HG02981 (cell line): ENCODE results near the gene NDC1.
"Not testable (repeated sequence)": the region's sequence is repeated elsewhere in the genome, so short reads cannot be mapped to it uniquely, and the experiment has no call there.

ENCODE experiments used
- ATAC-seq: cut with Tn5 transposase; IDR thresholded peaks from one replicate; pipeline ENCODE4 v1.9.1; 2021; ENCODE audit warnings: mild to moderate bottlenecking, moderate library complexity; ENCODE audit not compliant: unreplicated experiment

Gene NDC1

GRCh38 chr1:53837924-53838653 lies at the start of gene NDC1:
Gene NDC1, minus strand, starts transcription at chr1:53838296. Its CDS starts 35 bp downstream, at chr1:53838261.
- ATAC-seq = peak; percentile 85

GRCh38 chr1:53883600-53883999 lies 45.5 kb upstream of the NDC1 start:
- not testable (repeated sequence) for ATAC-seq

- not testable (repeated sequence) for ATAC-seq
Measured at GRCh38 chr1:53881853-53882252, 43.8 kb upstream of the NDC1 start.

DNA sequence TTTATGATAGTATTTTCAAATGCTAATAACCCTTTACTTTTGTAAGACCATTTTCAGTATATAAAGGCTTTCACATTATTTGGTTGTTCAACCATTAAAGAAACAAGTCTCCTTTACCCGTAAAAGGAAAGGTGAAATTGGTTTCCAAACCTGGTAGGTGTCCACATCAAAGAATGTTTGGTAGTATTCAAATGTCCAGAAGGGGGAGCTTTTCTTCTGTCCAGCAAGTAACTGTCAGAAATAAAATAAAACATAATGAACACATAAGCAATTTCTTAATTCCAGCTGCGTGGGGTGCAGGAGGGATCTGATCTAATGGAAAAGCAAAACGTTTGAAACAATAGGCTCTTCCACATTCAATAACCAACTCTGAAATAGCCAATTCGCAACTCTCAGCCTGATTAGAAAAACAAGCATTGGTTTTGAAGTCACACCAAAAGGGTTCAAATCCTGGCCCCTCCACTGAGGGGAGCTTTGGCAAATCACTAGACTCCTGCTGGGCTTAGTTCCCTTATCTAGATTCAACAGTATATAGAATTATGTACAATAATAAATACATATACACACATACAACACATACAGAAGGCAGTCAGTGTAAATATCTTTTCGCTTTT lies 40.5 kb upstream of the NDC1 start:
- no peak for ATAC-seq

- not testable (repeated sequence) for ATAC-seq
Measured at GRCh38 chr1:53875150-53875549, 37.1 kb upstream of the NDC1 start.

GRCh38 chr1:53871773-53872484 lies 33.8 kb upstream of the NDC1 start:
- no peak for ATAC-seq

GRCh38 chr1:53871221-53871620 lies 33.1 kb upstream of the NDC1 start:
- no peak for ATAC-seq

- ATAC-seq = no peak
Measured at GRCh38 chr1:53869454-53870117, 31.5 kb upstream of the NDC1 start.

DNA sequence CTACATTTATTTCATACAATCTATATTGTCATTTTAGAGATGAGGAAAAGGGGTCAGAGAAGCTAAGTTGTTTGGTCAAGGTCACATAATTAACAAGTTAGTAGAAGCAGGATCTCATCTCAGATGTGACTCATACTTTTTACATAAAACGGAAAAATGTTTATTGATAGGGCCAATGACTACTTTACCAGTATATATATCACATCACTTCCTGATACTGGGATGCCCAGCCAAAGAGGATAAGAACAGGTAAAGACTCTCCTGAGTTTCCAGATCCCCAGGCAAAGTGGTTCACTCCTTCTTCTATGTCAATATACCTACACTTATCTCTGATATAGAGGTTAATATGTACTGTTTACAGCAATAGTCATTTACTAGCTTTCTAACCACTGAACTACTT lies 30.5 kb upstream of the NDC1 start:
- ATAC-seq = no peak

DNA sequence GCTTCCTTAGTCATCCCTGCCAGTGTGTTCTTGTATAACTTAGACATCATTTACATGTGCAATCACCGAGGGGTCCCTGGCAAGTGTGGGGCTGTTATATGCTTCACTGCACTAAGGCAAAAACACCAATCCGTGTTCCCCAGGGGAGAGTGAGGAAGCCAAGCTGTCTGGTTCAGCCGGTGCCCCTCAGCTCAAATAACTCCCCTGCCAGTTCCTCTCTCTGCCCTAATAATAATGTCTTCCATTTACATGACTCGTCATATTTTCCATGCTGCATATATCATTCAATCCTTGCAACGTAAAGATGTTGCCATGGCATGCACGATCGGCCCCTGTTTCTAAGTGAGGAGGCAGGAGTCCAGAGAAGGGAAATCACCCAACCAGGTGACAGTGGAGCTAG lies 24.4 kb upstream of the NDC1 start:
- ATAC-seq = no peak

DNA sequence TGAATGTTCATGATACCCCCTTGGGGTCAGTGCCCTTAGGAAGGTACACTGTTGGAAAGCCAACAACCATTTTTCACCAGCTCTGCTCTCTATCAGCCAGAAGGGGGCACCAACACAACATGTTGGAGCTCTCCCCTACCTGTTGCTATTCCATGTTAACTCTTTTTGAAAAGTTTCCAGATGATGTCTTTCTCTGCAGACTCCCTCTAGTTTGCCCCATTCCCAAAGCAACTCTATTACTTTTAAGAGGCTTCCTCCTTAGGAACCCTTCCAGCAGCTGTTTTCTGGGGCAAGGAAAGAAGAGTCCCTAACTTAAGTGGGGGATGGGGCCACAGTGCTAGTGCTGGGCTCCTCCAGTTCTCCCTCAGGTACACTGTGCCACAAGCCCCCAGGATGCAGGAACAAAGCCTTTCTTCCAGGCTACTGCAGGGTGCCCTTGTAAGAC lies 22.9 kb upstream of the NDC1 start:
- ATAC-seq = no peak

GRCh38 chr1:53851571-53852285 lies 13.6 kb upstream of the NDC1 start:
- no peak for ATAC-seq

DNA sequence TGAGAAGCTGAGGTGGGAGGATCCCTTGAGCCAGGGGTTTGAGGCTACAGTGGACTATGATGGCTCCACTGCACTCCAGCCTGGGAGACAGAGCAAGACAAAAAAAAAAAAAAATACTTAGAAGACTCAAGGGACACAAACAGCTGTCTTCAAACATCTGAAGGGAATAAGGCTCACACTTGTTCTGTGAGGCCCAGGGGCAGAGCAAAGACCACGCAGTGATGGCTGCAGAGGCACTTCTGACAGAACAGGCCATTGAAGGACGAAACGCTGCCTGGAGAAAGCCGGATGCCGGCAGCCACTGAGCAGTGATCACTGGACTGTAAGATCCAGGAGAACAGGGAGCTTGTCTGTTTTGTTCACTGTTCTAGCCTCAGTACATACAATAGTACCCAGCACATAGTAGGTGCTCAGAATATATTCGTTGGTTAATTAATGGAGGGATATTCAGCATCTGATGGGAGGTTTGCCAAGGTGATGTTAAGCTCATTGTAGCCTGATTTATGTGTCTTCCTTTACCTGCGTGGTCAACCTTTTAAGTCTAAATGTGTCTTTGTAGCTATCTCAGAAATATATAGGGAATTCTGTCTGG lies 12.1 kb upstream of the NDC1 start:
- no peak for ATAC-seq

DNA sequence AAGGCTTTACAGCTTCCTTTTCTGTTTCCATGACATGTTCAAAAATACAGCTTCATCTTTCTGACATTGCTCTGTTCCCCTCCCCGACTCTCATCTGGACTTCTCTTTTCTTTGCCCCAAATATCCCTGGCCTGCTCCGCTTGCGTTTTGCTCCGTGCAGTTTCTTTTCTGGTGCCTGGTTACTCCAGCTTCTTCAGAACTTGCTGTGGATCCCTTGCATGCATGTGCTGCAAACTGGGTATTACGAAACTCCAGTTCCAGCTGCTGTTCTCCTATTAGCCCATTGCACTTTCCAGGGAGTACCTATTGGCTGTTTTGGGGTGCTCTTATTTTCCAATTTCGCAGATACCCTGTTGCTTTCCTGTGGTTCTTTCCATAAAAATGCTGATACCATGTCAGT lies 9.9 kb upstream of the NDC1 start:
- no peak for ATAC-seq

DNA sequence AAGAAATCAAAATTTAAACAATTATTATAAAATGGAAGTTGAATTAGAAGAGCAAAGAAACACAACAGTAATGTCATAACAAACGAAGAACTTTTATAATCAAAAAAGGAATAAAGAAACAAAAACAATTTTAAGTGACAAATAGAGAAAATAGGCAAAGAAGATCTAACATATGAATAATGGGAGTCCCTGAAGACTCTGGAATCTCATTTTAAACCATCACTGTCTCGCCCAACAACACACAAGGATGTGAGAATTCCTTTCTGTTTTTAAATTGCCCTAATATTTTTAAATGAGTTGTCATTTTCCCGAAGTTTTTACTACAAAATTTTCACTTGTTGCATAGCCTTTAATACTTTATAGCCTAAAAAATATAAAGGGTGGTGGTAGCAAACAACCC lies 4.3 kb upstream of the NDC1 start:
- no peak for ATAC-seq

- ATAC-seq = no peak
Measured at GRCh38 chr1:53838654-53838974, 518 bp upstream of the NDC1 start.

- ATAC-seq = no peak
Measured at GRCh38 chr1:53837646-53837923, 511 bp downstream of the NDC1 start.

GRCh38 chr1:53835491-53835890 lies 2.6 kb downstream of the NDC1 start:
- ATAC-seq = no peak

GRCh38 chr1:53834776-53835175 lies 3.3 kb downstream of the NDC1 start:
- ATAC-seq = no peak

DNA sequence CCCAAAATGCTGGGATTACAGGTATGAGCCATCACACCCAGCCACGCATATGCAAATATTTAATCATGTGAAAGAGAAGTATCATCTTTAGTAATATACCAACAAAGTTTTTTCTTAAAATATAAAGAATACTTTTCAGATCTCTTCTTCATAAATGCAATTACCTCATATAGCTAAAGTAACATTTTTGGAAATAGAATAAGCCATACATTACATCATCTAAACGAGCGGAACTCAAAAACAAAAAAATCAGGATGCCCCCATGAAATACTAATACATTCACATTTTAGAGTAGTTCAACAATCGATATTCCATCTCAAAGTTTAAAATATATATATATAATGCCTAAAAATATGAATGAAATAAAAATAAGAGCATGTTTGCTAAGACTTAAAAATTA lies 4.7 kb downstream of the NDC1 start:
- no peak for ATAC-seq

- no peak for ATAC-seq
Measured at GRCh38 chr1:53826367-53826766, 11.7 kb downstream of the NDC1 start.
